Activated naive CD4-positive, alpha-beta T cell treated with anti-CD3 and anti-CD28 coated beads, Interleukin-2, amount 50 U/mL, for 16 hours (primary cell): ENCODE data around the gene CYS1.
"Not testable (repeated sequence)": the region's sequence is repeated elsewhere in the genome, so short reads cannot be mapped to it uniquely, and the experiment has no call there.

Experiments
- DNase-seq: peaks from one replicate; pipeline ENCODE4 v3.0.0-alpha.2; 2020

The CYS1 gene

GRCh38 chr2:10045561-10046355 is 34.5 kb downstream of the CYS1 start:
- DNase-seq, result no peak

- peak; percentile 88 for DNase-seq
Observed at GRCh38 chr2:10043906-10044601, 36.2 kb downstream of the CYS1 start.

- peak; percentile 85 for DNase-seq
Observed at GRCh38 chr2:10043256-10043905, 36.8 kb downstream of the CYS1 start, which contains the start of gene KLF11. Gene KLF11, plus strand, starts transcription at chr2:10043550. Its CDS starts 167 bp downstream, at chr2:10043717.

- peak; percentile 41 for DNase-seq
Observed at GRCh38 chr2:10042301-10043161, 37.7 kb downstream of the CYS1 start.

GRCh38 chr2:10041711-10042110 is 38.5 kb downstream of the CYS1 start:
- no peak for DNase-seq

- DNase-seq, result no peak
Observed at GRCh38 chr2:10039658-10040410, 40.4 kb downstream of the CYS1 start.

- no peak for DNase-seq
Observed at GRCh38 chr2:10038716-10039115, 41.5 kb downstream of the CYS1 start.

- DNase-seq, result no peak
Observed at GRCh38 chr2:10038123-10038522, 42.1 kb downstream of the CYS1 start.

GRCh38 chr2:10036095-10036884 is 43.9 kb downstream of the CYS1 start:
- peak; percentile 26 for DNase-seq

GRCh38 chr2:10035633-10036032 is 44.6 kb downstream of the CYS1 start:
- no peak for DNase-seq

- no peak for DNase-seq
Observed at GRCh38 chr2:10035053-10035422, 45.2 kb downstream of the CYS1 start.

GRCh38 chr2:10034333-10035052 is 45.7 kb downstream of the CYS1 start:
- no peak for DNase-seq

GRCh38 chr2:10033251-10034006 is 46.8 kb downstream of the CYS1 start:
- no peak for DNase-seq

GRCh38 chr2:10032746-10033105 is 47.5 kb downstream of the CYS1 start:
- no peak for DNase-seq

GRCh38 chr2:10031886-10032745 is 48.1 kb downstream of the CYS1 start:
- no peak for DNase-seq

GRCh38 chr2:10030798-10031197 is 49.4 kb downstream of the CYS1 start:
- DNase-seq, result not testable (repeated sequence)

- DNase-seq, result no peak
Observed at GRCh38 chr2:10030311-10030736, 49.9 kb downstream of the CYS1 start.

- DNase-seq, result no peak
Observed at GRCh38 chr2:10029875-10030223, 50.4 kb downstream of the CYS1 start.
